PC-9 (cell line): Measurements from ENCODE around the gene LTBP3.

Experiments
- EZH2 ChIP-seq: fragments of 200-600 bp; sonication (generic); IDR thresholded peaks from 2 replicates; pipeline ENCODE4 v1.8.0; 2017; ENCODE audit warnings: antibody characterized with exemption, low read depth
- TF ChIP-seq, protein P1 (sequence below): fragments of 200-600 bp; sonication (generic); conservative IDR thresholded peaks from 2 replicates; pipeline ENCODE4 v1.6.1; 2017; ENCODE audit warnings: mixed run types, antibody characterized with exemption, mild to moderate bottlenecking, moderate library complexity

- TF ChIP-seq, protein P1, sequence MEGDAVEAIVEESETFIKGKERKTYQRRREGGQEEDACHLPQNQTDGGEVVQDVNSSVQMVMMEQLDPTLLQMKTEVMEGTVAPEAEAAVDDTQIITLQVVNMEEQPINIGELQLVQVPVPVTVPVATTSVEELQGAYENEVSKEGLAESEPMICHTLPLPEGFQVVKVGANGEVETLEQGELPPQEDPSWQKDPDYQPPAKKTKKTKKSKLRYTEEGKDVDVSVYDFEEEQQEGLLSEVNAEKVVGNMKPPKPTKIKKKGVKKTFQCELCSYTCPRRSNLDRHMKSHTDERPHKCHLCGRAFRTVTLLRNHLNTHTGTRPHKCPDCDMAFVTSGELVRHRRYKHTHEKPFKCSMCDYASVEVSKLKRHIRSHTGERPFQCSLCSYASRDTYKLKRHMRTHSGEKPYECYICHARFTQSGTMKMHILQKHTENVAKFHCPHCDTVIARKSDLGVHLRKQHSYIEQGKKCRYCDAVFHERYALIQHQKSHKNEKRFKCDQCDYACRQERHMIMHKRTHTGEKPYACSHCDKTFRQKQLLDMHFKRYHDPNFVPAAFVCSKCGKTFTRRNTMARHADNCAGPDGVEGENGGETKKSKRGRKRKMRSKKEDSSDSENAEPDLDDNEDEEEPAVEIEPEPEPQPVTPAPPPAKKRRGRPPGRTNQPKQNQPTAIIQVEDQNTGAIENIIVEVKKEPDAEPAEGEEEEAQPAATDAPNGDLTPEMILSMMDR, result no peak
- TF ChIP-seq EZH2, result no peak
Observed at GRCh38 chr11:65558002-65558929, at the start of gene LTBP3.
